H9 (cell line): ENCODE measurements around the gene ELF3. TPM values are rescaled to one million over a fixed set of nuclear protein-coding genes. Genes with fewer than 3 reads are reported as not detected.

ENCODE experiments used
- DNase-seq: peaks from one replicate; pipeline ENCODE4 v3.0.0-alpha.2; 2017
- H2AFZ ChIP-seq: one replicate; pipeline ENCODE4 v1.6.1; 2013; ENCODE audit warnings: mild to moderate bottlenecking, low read length, control low read depth, moderate library complexity
- H2AK5ac ChIP-seq: 2 replicates; pipeline ENCODE4 v1.6.1; 2013; ENCODE audit warnings: low read length, control low read depth, mixed read lengths; ENCODE audit not compliant: insufficient read length
- H2BK120ac ChIP-seq: one replicate; pipeline ENCODE4 v1.6.1; 2013; ENCODE audit warnings: low read depth, mild to moderate bottlenecking, low read length, control low read depth, inconsistent platforms; ENCODE audit not compliant: poor library complexity, severe bottlenecking
- H2BK12ac ChIP-seq: 2 replicates; pipeline ENCODE4 v1.6.1; 2013; ENCODE audit warnings: low read length, control low read depth, mixed read lengths, low read depth; ENCODE audit not compliant: insufficient read length
- H2BK15ac ChIP-seq: 2 replicates; pipeline ENCODE4 v1.6.1; 2013; ENCODE audit warnings: low read depth, low read length, control low read depth
- H2BK20ac ChIP-seq: one replicate; pipeline ENCODE4 v1.6.1; 2013; ENCODE audit warnings: low read depth, mild to moderate bottlenecking, low read length, control low read depth, inconsistent platforms; ENCODE audit not compliant: poor library complexity, severe bottlenecking
- H2BK5ac ChIP-seq: 2 replicates; pipeline ENCODE4 v1.6.1; 2013; ENCODE audit warnings: low read length, control low read depth, mixed read lengths; ENCODE audit not compliant: insufficient read length
- H3K14ac ChIP-seq: 2 replicates; pipeline ENCODE4 v1.6.1; 2013; ENCODE audit warnings: low read length, control low read depth; ENCODE audit not compliant: insufficient read depth
- H3K18ac ChIP-seq: 2 replicates; pipeline ENCODE4 v1.6.1; 2013; ENCODE audit warnings: low read depth, mild to moderate bottlenecking, mixed read lengths, low read length, control low read depth; ENCODE audit not compliant: insufficient read length
- H3K23ac ChIP-seq: 2 replicates; pipeline ENCODE4 v1.6.1; 2013; ENCODE audit warnings: low read length, control low read depth, mixed read lengths, low read depth; ENCODE audit not compliant: insufficient read length
- H3K23me2 ChIP-seq: 2 replicates; pipeline ENCODE4 v1.6.1; 2013; ENCODE audit warnings: low read depth, mild to moderate bottlenecking, mixed read lengths, low read length, control low read depth; ENCODE audit not compliant: insufficient read length, poor library complexity, severe bottlenecking
- H3K27ac ChIP-seq: 2 replicates; pipeline ENCODE4 v1.5.1; 2013; ENCODE audit warnings: low read length, control low read depth, mixed read lengths, low read depth; ENCODE audit not compliant: insufficient read length
- H3K27me3 ChIP-seq: 2 replicates; pipeline ENCODE4 v1.6.1; 2013; ENCODE audit warnings: low read length, control low read depth, inconsistent platforms; ENCODE audit not compliant: insufficient read depth
- H3K4ac ChIP-seq: 2 replicates; pipeline ENCODE4 v1.6.1; 2013; ENCODE audit warnings: low read depth, mild to moderate bottlenecking, control low read depth, inconsistent platforms, low read length, moderate library complexity
- H3K4me1 ChIP-seq: 2 replicates; pipeline ENCODE4 v1.6.1; 2013; ENCODE audit warnings: low read length, control low read depth, inconsistent platforms; ENCODE audit not compliant: insufficient read depth
- H3K4me2 ChIP-seq: 2 replicates; pipeline ENCODE4 v1.6.1; 2013; ENCODE audit warnings: low read length, control low read depth, mixed read lengths; ENCODE audit not compliant: insufficient read length, insufficient read depth
- H3K56ac ChIP-seq: 2 replicates; pipeline ENCODE4 v1.6.1; 2013; ENCODE audit warnings: low read depth, mild to moderate bottlenecking, mixed read lengths, low read length, control low read depth; ENCODE audit not compliant: insufficient read length
- H3K79me1 ChIP-seq: 2 replicates; pipeline ENCODE4 v1.6.1; 2013; ENCODE audit warnings: low read depth, mild to moderate bottlenecking, moderate library complexity, low read length, control low read depth, inconsistent platforms; ENCODE audit not compliant: insufficient read depth, poor library complexity, severe bottlenecking
- H3K79me2 ChIP-seq: 2 replicates; pipeline ENCODE4 v1.6.1; 2013; ENCODE audit warnings: low read length, control low read depth, inconsistent platforms; ENCODE audit not compliant: insufficient read depth
- H3K9ac ChIP-seq: 2 replicates; pipeline ENCODE4 v1.6.1; 2013; ENCODE audit warnings: low read length, control low read depth, mixed read lengths; ENCODE audit not compliant: insufficient read length; ENCODE audit errors: extremely low read depth
- H3K9me3 ChIP-seq: one replicate; pipeline ENCODE4 v1.6.1; 2013; ENCODE audit warnings: low read depth, low read length, inconsistent platforms; ENCODE audit not compliant: control insufficient read depth
- H3T11ph ChIP-seq: one replicate; pipeline ENCODE4 v1.6.1; 2013; ENCODE audit warnings: mild to moderate bottlenecking, low read length, control low read depth, inconsistent platforms
- H4K20me1 ChIP-seq: one replicate; pipeline ENCODE4 v1.6.1; 2013; ENCODE audit not compliant: control insufficient read depth, insufficient read length, insufficient read depth
- H4K5ac ChIP-seq: 2 replicates; pipeline ENCODE4 v1.6.1; 2013; ENCODE audit warnings: low read depth, mild to moderate bottlenecking, mixed read lengths, low read length, control low read depth; ENCODE audit not compliant: insufficient read length
- H4K8ac ChIP-seq: replicated peaks from 2 replicates; pipeline ENCODE4 v1.6.1; 2013; ENCODE audit warnings: low read length, control low read depth, mixed read lengths, low read depth; ENCODE audit not compliant: insufficient read length
- H4K91ac ChIP-seq: 2 replicates; pipeline ENCODE4 v1.6.1; 2013; ENCODE audit warnings: low read depth, mild to moderate bottlenecking, moderate library complexity, mixed read lengths, low read length, control low read depth; ENCODE audit not compliant: insufficient read length
- H3K27ac Mint-ChIP-seq, 3 experiments: 2 replicates in 2 of 3; 3 replicates in 1 of 3; pipeline ENCODE4 v1.8.0; 2020 to 2021; ENCODE audit warnings: mixed read lengths in 3 of 3, mild to moderate bottlenecking in 1 of 3, moderate library complexity in 1 of 3
- H3K27me3 Mint-ChIP-seq: 2 replicates; pipeline ENCODE4 v1.8.0; 2021; ENCODE audit warnings: low read depth, mild to moderate bottlenecking, moderate library complexity, mixed read lengths
- H3K36me3 Mint-ChIP-seq, 3 experiments: 2 replicates in 2 of 3; 3 replicates in 1 of 3; pipeline ENCODE4 v1.8.0; 2020 to 2021; ENCODE audit warnings: low read depth in 3 of 3, mixed read lengths in 3 of 3; ENCODE audit not compliant: insufficient read depth in 1 of 3
- H3K4me1 Mint-ChIP-seq, 2 experiments: 2 replicates each; pipeline ENCODE4 v1.8.0; 2020; ENCODE audit warnings: mixed read lengths in 2 of 2
- H3K4me3 Mint-ChIP-seq, 2 experiments: 2 replicates in 1 of 2; 3 replicates in 1 of 2; pipeline ENCODE4 v1.8.0; 2020 to 2021; ENCODE audit warnings: mild to moderate bottlenecking in 2 of 2, mixed read lengths in 2 of 2, moderate library complexity in 1 of 2
- H3K9me3 Mint-ChIP-seq, 2 experiments: 2 replicates in 1 of 2; 3 replicates in 1 of 2; pipeline ENCODE4 v1.8.0; 2020; ENCODE audit warnings: mild to moderate bottlenecking in 2 of 2, mixed read lengths in 2 of 2, moderate library complexity in 1 of 2
- WGBS: extraction: QIAGEN DNeasy Blood & Tissue Kit; methylation state at CpG from one replicate; pipeline ENCODE4 v1.1.7; 2013; ENCODE audit warnings: missing lambda C conversion rate, low lambda C conversion rate, mixed read lengths; ENCODE audit not compliant: insufficient read length; ENCODE audit errors: extremely low coverage; 5-methylcytosine and 5-hydroxymethylcytosine counted together
- total RNA-seq: library from RNA; stranded (reverse); gene quantifications from 2 replicates; pipeline ENCODE4 v1.2.1, GENCODE V29; 2021
- TF ChIP-seq, protein P1 (sequence below): fragments of 200-600 bp; sonication (generic); conservative IDR thresholded peaks from 3 replicates; pipeline ENCODE4 v1.8.0; 2021; ENCODE audit warnings: antibody characterized with exemption, mild to moderate bottlenecking

ELF3 gene
- total RNA-seq, 1 experiment from 2014 or later, result 10.4 TPM

DNA sequence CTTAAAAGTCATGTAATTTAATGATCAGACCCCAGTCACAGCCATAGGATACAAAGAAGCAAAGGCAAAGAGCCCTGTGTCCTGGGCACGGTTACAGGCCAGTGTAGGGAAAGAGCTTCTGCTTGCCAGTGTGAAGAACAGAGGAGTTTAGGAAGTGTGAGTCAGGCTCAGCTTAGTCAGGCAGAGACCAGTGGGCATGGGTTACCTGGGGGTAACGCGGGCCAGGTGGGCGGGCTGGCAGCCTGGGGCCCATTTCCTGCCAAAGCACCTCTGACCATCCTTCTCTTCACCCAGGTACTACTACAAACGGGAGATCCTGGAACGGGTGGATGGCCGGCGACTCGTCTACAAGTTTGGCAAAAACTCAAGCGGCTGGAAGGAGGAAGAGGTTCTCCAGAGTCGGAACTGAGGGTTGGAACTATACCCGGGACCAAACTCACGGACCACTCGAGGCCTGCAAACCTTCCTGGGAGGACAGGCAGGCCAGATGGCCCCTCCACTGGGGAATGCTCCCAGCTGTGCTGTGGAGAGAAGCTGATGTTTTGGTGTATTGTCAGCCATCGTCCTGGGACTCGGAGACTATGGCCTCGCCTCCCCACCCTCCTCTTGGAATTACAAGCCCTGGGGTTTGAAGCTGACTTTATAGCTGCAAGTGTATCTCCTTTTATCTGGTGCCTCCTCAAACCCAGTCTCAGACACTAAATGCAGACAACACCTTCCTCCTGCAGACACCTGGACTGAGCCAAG is 4.7 kb downstream of the ELF3 start:
- Histone ChIP-seq H3K14ac (no peak overlapping the region; the same call in 1 of the 2 replicates), H2BK120ac (no peak overlapping the region), H3K56ac (no peak overlapping the region), H3K4me1 (peaks cover 4% of the 10 kb centered on the region; the same call in 1 of the 2 replicates), H3K9me3 (no peaks in the 10 kb centered on the region), H3K23me2 (peaks cover 7% of the 10 kb centered on the region), H2BK12ac (no peak overlapping the region), H3K79me1 (no peaks in the 10 kb centered on the region), H4K20me1 (no peaks in the 10 kb centered on the region), H3T11ph (no peak overlapping the region), H3K23ac (no peak overlapping the region), H3K18ac (no peak overlapping the region), H3K79me2 (no peaks in the 10 kb centered on the region), H2BK15ac (no peak overlapping the region), H3K9ac (no peak overlapping the region), H3K27ac (no peak overlapping the region), H2AFZ (no peak overlapping the region), H4K8ac (no peak overlapping the region), H3K4ac (no peak overlapping the region), H3K27me3 (no peaks in the 10 kb centered on the region), H2BK20ac (no peak overlapping the region), H2AK5ac (no peak overlapping the region), H4K91ac (no peak overlapping the region), H2BK5ac (no peak overlapping the region), H4K5ac (no peak overlapping the region), H3K4me2 (no peak overlapping the region)
- DNase-seq, result no peak
- Mint-ChIP-seq H3K4me1 (peaks cover 21 to 36% of the 10 kb centered on the region in 2 experiments), H3K27ac (no peak overlapping the region), H3K4me3 (no peak overlapping the region), H3K27me3 (no peaks in the 10 kb centered on the region), H3K9me3 (no peaks in the 10 kb centered on the region), H3K36me3 (peaks cover 0 to 45% (median 27%) of the 10 kb centered on the region in 3 experiments; a peak in 4 of 7 replicates)
- TF ChIP-seq, protein P1, sequence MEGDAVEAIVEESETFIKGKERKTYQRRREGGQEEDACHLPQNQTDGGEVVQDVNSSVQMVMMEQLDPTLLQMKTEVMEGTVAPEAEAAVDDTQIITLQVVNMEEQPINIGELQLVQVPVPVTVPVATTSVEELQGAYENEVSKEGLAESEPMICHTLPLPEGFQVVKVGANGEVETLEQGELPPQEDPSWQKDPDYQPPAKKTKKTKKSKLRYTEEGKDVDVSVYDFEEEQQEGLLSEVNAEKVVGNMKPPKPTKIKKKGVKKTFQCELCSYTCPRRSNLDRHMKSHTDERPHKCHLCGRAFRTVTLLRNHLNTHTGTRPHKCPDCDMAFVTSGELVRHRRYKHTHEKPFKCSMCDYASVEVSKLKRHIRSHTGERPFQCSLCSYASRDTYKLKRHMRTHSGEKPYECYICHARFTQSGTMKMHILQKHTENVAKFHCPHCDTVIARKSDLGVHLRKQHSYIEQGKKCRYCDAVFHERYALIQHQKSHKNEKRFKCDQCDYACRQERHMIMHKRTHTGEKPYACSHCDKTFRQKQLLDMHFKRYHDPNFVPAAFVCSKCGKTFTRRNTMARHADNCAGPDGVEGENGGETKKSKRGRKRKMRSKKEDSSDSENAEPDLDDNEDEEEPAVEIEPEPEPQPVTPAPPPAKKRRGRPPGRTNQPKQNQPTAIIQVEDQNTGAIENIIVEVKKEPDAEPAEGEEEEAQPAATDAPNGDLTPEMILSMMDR, result no peak
- no CpG with 5 or more reads among the region's 17 CpGs for WGBS
